Measurements from ENCODE around the gene TBX2. TPM values are rescaled to one million over a fixed set of nuclear protein-coding genes. Genes with fewer than 3 reads are reported as not detected.

TBX2 gene
- total and polyA plus RNA-seq, 9 of the 15 experiments (the other 6 are each of a cell fraction or from before 2014, with no cell fraction given): 0.18 TPM; not detected in 8

- Histone ChIP-seq H3K27me3 (ENCODE audit: control insufficient read depth in 2 of 2, insufficient read depth in 2 of 2, low read length in 2 of 2) (peaks cover 14 to 36% of the 10 kb centered on the region in 2 experiments; a peak in 4 of 5 replicates), H3K79me2 (ENCODE audit: control insufficient read depth, insufficient read depth, low read length) (no peaks in the 10 kb centered on the region), H3K36me3 (ENCODE audit: control insufficient read depth, insufficient read depth, low read length) (no peaks in the 10 kb centered on the region), H3K27ac (ENCODE audit: extremely low read depth, low read depth, low read length) (no peak overlapping the region), H3K4me3 (no peak overlapping the region), H4K20me1 (replicated peaks; ENCODE audit: control insufficient read depth, insufficient read depth, low read length) (no peaks in the 10 kb centered on the region), H3K9me1 (ENCODE audit: control insufficient read depth, insufficient read depth, low read length) (no peaks in the 10 kb centered on the region), H3K4me1 (replicated peaks in 1 of 2; ENCODE audit: control insufficient read depth in 2 of 2, insufficient read depth in 2 of 2, low read length in 2 of 2) (peaks cover 3 to 22% of the 10 kb centered on the region in 2 experiments; a peak in 3 of 5 replicates), H2AFZ (ENCODE audit: low read depth, low read length) (no peak overlapping the region), H3K9me3 (replicated peaks; ENCODE audit: control insufficient read depth, insufficient read depth, low read depth, low read length) (no peaks in the 10 kb centered on the region), H3K4me2 (ENCODE audit: insufficient read depth, low read length) (no peak overlapping the region), H3K9ac (ENCODE audit: insufficient read depth in 1 of 2, low read depth in 2 of 2, low read length in 2 of 2) (no peak overlapping the region)
- intact Hi-C loops (cut with micrococcal nuclease): no loop called here
- no peak for DNase-seq (ENCODE audit: extremely low read depth in 1 of 4, low spot score in 3 of 4)
- POLR2A ChIA-PET: no interaction called here
- FAIRE-seq: no peak
- BruUV-seq (replicated peaks): no TSS peak
- TF ChIP-seq ZBTB11 (CRISPR knock-in tag; IDR thresholded peaks at IDR 0.05) (peak in 1 of 3 experiments; percentile 91; a peak in 2 of 6 replicates), BCLAF1 (IDR thresholded peaks at IDR 0.05; ENCODE audit: borderline replicate concordance in 1 of 2, control insufficient read depth in 1 of 2, low read depth in 2 of 2, low read length in 1 of 2) (peak in 1 of 2 experiments; percentile 44; a peak in 1 of 4 replicates), BRCA1 (IDR thresholded peaks at IDR 0.05) (no peak), BRCA1 (CRISPR knock-in tag; IDR thresholded peaks at IDR 0.05) (no peak)
- no peak for ATAC-seq
- in situ Hi-C loops (cut with MboI): loop anchor here (25.0 kb wide), 1 partner anchor 665 kb away; no protein-coding TSS in a partner anchor
- CTCF ChIA-PET (ENCODE audit: low intra/inter-chr PET ratio): no interaction called here
These were observed 47.7 kb downstream of the TBX2 start for GRCh38 chr17:61447358-61447757.
